Stimulated activated CD4-positive, alpha-beta T cell treated with anti-CD3 and anti-CD28 coated beads, Interleukin-4, amount 100 ng/mL, for 24 hours (primary cell): ENCODE measurements around the gene KRTAP10-7.
"Not testable (repeated sequence)": the region's sequence is repeated elsewhere in the genome, so short reads cannot be mapped to it uniquely, and the experiment has no call there.

Source experiments
- DNase-seq: peaks from one replicate; pipeline ENCODE4 v3.0.0-alpha.2; 2020

The KRTAP10-7 gene

GRCh38 chr21:44637018-44637850, 36.8 kb downstream of the KRTAP10-7 start, which contains the start of gene KRTAP10-10:
Gene KRTAP10-10, plus strand, starts transcription at chr21:44637356. Its CDS starts 62 bp downstream, at chr21:44637418.
- no peak for DNase-seq

- not testable (repeated sequence) for DNase-seq
Measured at GRCh38 chr21:44637851-44638348, 37.5 kb downstream of the KRTAP10-7 start.

DNA sequence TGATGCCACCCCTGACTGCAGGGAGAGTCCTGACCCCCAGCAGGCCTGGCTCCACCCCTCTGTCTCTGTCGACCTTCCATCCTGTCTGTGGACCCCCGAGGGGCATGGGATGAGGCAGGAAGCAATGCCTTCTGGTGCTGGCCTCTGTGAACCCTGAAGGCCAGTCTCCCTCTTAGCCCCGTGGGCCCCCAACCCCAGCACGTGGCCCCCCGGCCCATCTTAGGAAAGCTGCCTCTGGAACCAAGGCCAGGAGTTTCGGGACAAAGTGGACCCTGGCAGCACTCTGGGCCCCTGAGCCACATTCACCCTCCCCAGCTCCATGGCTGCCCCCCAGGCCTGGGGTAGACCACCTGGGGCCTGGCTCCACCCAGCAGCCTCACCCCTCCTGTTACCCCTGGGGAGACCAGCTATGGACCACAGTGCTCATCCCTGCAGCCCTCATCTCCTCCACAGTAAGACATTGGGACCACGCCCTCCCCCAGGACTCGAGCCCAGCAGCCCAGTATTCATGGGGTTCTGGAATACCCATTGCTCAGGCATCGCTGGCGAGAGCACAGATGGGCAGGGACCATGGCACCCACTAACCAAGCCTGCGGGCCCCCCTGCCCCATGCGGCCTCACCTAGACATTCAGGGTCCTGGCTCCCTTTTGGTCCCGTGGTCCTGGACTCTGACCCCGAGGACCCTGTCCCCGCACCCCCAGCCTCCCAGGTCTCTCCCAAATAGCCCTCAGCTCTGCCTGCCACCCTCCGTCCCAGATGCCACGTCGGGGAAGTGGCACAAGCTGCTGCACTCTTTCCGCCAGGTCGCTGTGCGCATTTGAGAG, 38.3 kb downstream of the KRTAP10-7 start:
- DNase-seq = not testable (repeated sequence)

- no peak for DNase-seq
Measured at GRCh38 chr21:44639331-44639655, 38.9 kb downstream of the KRTAP10-7 start.

GRCh38 chr21:44640761-44641160, 40.4 kb downstream of the KRTAP10-7 start:
- DNase-seq = no peak

- no peak for DNase-seq
Measured at GRCh38 chr21:44643741-44644310, 43.4 kb downstream of the KRTAP10-7 start.

DNA sequence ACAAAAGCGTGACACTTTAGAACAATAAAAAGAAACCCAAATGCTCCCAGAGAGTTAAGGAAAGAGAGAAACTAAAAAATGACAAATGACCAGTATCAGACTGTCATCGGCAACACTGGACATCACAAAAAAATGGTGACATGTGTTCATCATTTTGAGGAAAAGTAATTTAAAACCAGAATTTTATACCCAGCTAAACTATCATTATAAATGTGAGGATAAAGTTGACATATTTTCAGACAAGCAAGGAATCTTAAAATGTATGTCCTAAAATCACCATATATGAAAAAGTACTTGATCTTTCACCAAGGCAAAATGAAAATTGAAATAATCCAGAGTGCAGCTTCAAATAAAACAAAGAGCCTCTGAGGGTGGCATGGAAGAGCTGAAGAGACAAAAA, 44.5 kb downstream of the KRTAP10-7 start:
- DNase-seq = no peak

DNA sequence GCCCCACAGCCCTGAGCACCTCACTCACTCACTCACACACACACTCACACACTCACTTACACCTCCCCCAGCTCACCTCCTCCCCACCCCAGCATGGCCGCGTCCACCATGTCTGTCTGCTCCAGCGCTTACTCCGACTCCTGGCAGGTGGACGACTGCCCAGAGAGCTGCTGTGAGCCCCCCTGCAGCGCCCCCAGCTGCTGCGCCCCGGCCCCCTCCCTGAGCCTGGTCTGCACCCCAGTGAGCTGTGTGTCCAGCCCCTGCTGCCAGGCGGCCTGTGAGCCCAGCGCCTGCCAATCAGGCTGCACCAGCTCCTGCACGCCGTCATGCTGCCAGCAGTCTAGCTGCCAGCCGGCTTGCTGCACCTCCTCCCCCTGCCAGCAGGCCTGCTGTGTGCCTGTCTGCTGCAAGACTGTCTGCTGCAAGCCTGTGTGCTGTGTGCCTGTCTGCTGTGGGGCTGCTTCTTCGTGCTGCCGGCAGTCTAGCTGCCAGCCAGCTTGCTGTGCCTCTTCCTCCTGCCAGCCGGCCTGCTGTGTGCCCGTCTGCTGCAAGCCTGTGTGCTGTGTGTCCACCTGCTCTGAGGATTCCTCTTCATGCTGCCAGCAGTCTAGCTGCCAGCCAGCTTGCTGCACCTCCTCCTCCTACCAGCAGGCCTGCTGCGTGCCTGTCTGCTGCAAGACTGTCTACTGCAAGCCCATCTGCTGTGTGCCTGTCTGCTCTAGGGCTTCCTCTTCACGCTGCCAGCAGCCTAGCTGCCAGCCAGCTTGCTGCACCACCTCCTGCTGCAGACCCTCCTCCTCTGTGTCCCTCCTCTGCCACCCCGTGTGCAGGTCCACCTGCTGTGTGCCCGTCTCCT, 46.2 kb downstream of the KRTAP10-7 start, which contains the start of gene KRTAP10-11:
Gene KRTAP10-11 (plus strand): TSS at position 49 of the 856 bp plus-strand sequence. CDS start 45 bp downstream, at position 94.
- DNase-seq = not testable (repeated sequence)

- DNase-seq = no peak
Measured at GRCh38 chr21:44647222-44647552, 46.8 kb downstream of the KRTAP10-7 start.

DNA sequence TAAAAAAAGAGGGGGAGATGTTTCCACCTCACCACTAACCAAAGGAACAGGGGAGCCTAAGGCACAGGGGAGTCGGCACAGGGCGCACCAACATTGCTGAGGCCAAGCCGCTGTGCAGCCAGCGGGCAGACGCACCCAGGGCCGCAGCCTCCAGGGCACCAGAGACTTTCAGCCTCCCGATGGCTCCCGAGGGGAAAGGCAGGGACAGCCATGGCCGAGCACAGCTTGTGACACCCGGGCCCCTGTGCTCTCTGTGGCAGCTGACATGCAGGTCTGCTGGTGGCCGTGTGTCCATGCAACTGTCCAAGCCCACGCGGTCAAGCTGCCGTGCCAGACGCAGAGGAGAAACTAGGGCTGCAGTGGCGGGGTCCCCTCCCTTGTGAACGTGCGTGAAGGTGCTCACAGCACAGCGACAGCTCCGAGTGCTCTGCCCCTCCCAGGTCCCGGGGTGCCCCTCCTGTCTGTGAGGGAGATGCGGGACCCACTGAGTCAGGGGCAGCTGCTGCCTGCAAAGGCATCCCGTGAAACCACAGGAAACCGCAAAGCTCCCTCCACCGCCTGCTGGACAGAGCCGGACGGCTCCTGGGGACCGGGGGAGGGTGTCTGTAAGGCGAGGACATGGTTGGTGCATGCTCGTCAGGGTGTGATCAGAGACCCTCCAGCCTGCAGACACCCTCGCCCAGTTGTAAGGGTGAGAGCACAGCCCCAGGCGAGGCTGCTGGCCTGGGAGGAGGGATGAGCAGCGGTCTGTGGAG, 48.3 kb downstream of the KRTAP10-7 start:
- DNase-seq = no peak

DNA sequence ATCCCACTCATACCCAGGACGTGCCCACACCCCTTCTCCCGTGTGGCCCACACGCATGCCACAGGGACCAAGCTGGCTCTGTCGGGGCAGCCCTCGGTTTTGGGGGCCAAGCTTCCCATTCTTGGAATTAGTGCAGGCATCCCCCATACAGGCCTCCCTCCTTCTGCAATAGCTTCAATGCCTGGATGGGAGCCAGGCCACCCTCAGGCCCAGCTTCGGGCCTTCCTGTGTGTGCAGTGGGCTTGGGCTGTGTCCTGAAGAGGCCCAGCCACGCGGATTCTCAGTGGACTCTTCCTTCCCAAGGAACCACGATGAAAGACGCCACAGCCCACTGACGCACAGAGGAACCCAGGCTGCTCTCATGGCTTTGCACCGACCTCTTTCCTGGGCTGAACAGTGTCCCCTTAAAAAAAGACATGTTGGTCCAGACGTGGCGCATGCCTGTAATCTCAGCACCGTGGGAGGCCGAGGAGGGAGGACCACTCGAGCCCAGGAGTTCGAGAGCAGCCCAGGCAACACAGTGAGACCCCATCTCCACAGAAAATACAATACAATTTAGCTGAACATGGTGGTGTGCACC, 49.2 kb downstream of the KRTAP10-7 start:
- DNase-seq = no peak

DNA sequence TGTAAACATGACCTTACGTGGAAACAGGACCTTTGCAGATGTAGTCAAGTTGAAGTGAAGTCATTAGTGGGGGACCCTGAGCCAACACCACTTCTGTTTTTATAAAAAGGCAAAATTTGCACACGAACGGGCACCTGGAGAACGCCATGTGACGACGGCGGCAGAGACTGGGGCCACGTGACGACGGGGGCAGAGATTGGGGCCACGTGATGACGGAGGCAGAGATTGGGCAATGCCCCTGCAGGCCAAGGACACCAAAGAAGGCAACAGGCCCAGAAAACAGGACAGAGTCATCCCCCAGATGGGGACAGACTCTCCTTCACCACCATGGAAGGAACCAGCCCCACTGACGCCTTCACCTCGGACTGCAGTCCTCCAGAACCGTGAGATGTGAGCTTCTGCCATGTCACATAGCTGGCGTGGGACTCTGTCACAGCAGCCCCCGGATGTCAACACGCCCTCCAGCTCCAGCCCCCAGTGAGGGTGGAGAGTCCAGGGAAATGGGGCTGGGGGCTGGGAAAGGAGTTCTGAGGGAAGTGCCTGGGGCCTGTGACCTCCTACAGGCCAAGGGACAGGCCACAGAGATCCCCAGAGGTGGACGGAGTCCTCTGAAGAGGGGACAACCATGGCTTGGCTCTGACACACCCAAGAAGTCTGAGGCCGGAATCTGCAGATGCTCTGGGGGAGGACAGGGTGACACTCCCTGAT, 50.0 kb downstream of the KRTAP10-7 start:
- no peak for DNase-seq

DNA sequence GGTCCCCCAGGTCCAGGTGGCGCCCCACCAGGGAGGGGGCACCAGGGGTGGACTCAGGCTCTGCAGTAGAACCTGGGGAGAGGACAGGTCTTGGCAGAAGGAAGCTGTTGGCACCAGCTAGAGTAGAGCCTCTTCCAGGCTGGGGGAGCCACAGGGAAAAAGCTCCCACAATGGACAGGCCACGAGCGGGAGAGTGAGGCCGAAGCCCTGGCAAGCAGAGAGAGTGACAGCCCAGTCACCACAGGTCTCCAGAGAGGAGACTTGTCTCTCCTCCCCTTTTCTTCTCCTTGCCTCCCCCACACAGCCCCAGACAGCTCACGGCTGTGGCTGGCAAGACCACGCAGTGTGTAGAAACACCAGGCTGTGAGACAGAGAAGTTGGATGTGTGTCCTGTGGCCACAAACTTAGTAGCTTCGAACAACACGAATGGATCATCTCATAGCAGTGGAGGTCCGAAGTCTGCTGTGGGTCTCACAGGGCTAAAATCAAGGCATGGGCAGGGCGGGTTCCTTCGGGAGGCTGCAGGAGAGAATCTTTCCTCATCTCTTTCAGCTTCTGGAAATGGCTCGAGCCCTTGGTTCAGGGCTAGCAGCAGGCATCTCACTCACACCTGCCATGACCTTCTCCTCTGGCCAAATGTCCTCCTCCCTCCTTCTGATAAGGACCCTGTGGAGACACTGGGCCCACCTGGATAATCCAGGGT, 50.7 kb downstream of the KRTAP10-7 start:
- DNase-seq = no peak
